ENCODE data around the gene ARG2. TPM values are rescaled to one million over a fixed set of nuclear protein-coding genes. Genes with fewer than 3 reads are reported as not detected.
"Not testable (repeated sequence)": the region's sequence is repeated elsewhere in the genome, so short reads cannot be mapped to it uniquely, and the experiment has no call there.

The ARG2 gene
- total RNA-seq, 1 experiment from 2014 or later, result 8.6 TPM

- BruUV-seq (replicated peaks), result no TSS peak
- no peaks in the 10 kb centered on the region for H3K4me1 ChIP-seq (replicated peaks; ENCODE audit: insufficient read depth)
- H3K79me2 ChIP-seq (ENCODE audit: low read depth), result no peaks in the 10 kb centered on the region
- no peaks in the 10 kb centered on the region for H3K9me2 ChIP-seq (ENCODE audit: insufficient read depth)
- ChIA-PET CTCF (interaction anchor here (1.1 to 2.2 kb wide), 3 partner anchors 82 to 122 kb away, joined by 3 to 21 read pairs (median 9); no protein-coding TSS in a partner anchor), POLR2A (ENCODE audit: unreplicated experiment) (no interaction called here)
- H3K27me3 ChIP-seq (ENCODE audit: insufficient read depth, low read depth), result no peaks in the 10 kb centered on the region
- DNase-seq, result no peak
- H3K4me2 ChIP-seq, result no peak overlapping the region
- H3K4me3 ChIP-seq, result no peak overlapping the region
- no peaks in the 10 kb centered on the region for H4K20me1 ChIP-seq (ENCODE audit: insufficient read depth)
- H3K36me3 ChIP-seq (ENCODE audit: low read depth), result no peaks in the 10 kb centered on the region; the same call in 1 of the 2 replicates
- H3K27ac ChIP-seq, result no peak overlapping the region
- intact Hi-C loops (cut with micrococcal nuclease; ENCODE audit: unreplicated experiment), result loop anchor here (1.0 kb wide), 2 partner anchors 82 to 119 kb away; no protein-coding TSS in a partner anchor
- no peaks in the 10 kb centered on the region; the same call in 1 of the 2 replicates for H3F3A ChIP-seq (ENCODE audit: insufficient read depth, low read depth)
- TF ChIP-seq CTCF (conservative IDR thresholded peaks at IDR 0.05), result no peak
- H2AFZ ChIP-seq, result no peak overlapping the region
- H3K9me3 ChIP-seq (ENCODE audit: insufficient read depth, low read depth), result no peaks in the 10 kb centered on the region
Observed at GRCh38 chr14:67584978-67585377, 34.7 kb upstream of the ARG2 start.

DNA sequence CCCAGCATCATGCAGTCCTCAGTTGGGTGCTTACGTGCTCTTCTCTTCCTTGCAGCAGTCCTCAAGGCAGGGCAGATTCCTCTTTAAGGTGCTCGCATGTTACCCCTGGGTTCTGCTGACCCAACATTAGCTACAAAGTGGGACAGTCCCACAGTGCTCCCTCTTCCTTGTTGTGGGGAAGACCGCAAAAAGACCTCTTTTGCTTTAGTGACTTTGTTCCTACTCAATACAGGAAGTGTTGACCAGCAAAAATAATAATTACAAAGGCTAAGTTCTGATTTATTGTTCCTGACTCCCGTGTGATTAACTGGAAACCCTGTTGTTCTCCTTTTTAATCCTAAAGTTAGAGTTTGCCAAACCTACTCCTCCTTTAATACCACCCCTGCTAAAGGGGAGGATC is 33.4 kb upstream of the ARG2 start:
- DNase-seq, result no peak
- CTCF ChIA-PET, result no interaction called here
- Histone ChIP-seq H3K79me2 (ENCODE audit: low read depth) (no peaks in the 10 kb centered on the region), H4K20me1 (ENCODE audit: insufficient read depth) (no peaks in the 10 kb centered on the region), H2AFZ (no peak overlapping the region), H3K4me1 (replicated peaks; ENCODE audit: insufficient read depth) (no peaks in the 10 kb centered on the region), H3K9me2 (ENCODE audit: insufficient read depth) (no peaks in the 10 kb centered on the region), H3K4me3 (no peak overlapping the region), H3F3A (ENCODE audit: insufficient read depth, low read depth) (no peaks in the 10 kb centered on the region; the same call in 1 of the 2 replicates), H3K27ac (no peak overlapping the region), H3K36me3 (ENCODE audit: low read depth) (no peaks in the 10 kb centered on the region; the same call in 1 of the 2 replicates), H3K9me3 (ENCODE audit: insufficient read depth, low read depth) (no peaks in the 10 kb centered on the region), H3K27me3 (ENCODE audit: insufficient read depth, low read depth) (no peaks in the 10 kb centered on the region), H3K4me2 (no peak overlapping the region)
- intact Hi-C loops (cut with micrococcal nuclease; ENCODE audit: unreplicated experiment), result no loop called here
- TF ChIP-seq CTCF (conservative IDR thresholded peaks at IDR 0.05) (no peak), EZH2 (IDR thresholded peaks at IDR 0.05; ENCODE audit: low read depth) (no peak)
- POLR2A ChIA-PET (ENCODE audit: unreplicated experiment), result no interaction called here
- BruUV-seq (replicated peaks), result no TSS peak

DNA sequence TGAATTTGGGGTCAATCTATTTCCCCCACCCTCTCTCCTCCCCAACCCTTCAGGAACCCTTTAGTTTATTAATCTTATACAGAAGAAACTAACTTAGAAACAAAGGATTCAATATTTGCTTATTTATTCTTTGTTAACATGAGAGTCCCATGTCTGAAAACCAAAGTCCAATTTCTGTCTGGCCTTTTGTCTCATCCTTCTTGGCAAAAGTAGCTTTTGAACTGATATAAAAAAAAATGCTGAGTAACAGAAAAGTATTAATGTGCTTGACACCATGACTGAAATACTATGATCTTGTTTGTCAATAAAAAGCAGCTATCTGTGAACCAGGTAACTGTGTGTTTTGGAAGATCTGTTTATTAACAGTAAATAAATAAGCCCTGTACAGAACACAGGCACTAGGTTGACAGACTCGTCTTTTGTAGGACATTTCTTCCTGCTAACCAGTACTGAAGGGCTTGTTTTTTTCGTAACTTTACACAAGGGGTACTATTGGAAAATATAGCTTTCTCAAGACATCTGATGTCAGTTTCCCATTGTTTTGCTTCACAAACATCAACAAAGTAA is 30.4 kb upstream of the ARG2 start:
- intact Hi-C loops (cut with micrococcal nuclease; ENCODE audit: unreplicated experiment), result no loop called here
- TF ChIP-seq CTCF (conservative IDR thresholded peaks at IDR 0.05) (no peak), EZH2 (IDR thresholded peaks at IDR 0.05; ENCODE audit: low read depth) (no peak)
- Histone ChIP-seq H2AFZ (no peak overlapping the region), H3K27ac (no peak overlapping the region), H3K4me1 (replicated peaks; ENCODE audit: insufficient read depth) (no peaks in the 10 kb centered on the region), H3F3A (ENCODE audit: insufficient read depth, low read depth) (no peaks in the 10 kb centered on the region; the same call in 1 of the 2 replicates), H4K20me1 (ENCODE audit: insufficient read depth) (no peaks in the 10 kb centered on the region), H3K27me3 (ENCODE audit: insufficient read depth, low read depth) (no peaks in the 10 kb centered on the region), H3K9me3 (ENCODE audit: insufficient read depth, low read depth) (no peaks in the 10 kb centered on the region), H3K36me3 (ENCODE audit: low read depth) (no peaks in the 10 kb centered on the region; the same call in 1 of the 2 replicates), H3K79me2 (ENCODE audit: low read depth) (no peaks in the 10 kb centered on the region), H3K4me3 (no peak overlapping the region), H3K4me2 (no peak overlapping the region), H3K9me2 (ENCODE audit: insufficient read depth) (no peaks in the 10 kb centered on the region)
- BruUV-seq (replicated peaks), result no TSS peak
- no peak for DNase-seq
- ChIA-PET CTCF (interaction anchor here (0.8 kb wide), 1 partner anchor 115 kb away, joined by 4 read pairs; no protein-coding TSS in a partner anchor), POLR2A (ENCODE audit: unreplicated experiment) (no interaction called here)

DNA sequence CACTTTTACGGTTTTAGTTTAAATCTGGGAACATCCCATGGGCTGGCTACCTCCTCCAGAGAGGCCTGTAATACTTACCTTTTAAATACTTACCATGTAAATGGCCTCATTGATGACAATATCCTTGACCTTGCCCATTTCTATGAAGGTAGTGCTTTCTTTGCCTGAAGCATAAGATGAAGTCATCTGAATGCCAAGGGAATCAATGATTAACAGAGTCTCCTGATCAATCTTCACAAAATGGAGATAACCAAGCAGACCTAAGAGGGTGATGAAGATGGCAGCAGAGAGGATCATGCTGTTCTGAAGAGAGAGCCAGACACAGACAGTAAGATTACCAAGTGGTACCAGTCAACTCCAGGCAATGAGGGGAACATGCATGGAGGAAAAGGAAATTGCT is 26.1 kb upstream of the ARG2 start:
- H3F3A ChIP-seq (ENCODE audit: insufficient read depth, low read depth); H3K4me3 ChIP-seq; H2AFZ ChIP-seq; DNase-seq; H3K27me3 ChIP-seq (ENCODE audit: insufficient read depth, low read depth); H4K20me1 ChIP-seq (ENCODE audit: insufficient read depth); H3K9me3 ChIP-seq (ENCODE audit: insufficient read depth, low read depth); H3K27ac ChIP-seq; CTCF ChIA-PET; H3K36me3 ChIP-seq (ENCODE audit: low read depth); BruUV-seq (replicated peaks); H3K9me2 ChIP-seq (ENCODE audit: insufficient read depth); POLR2A ChIA-PET (ENCODE audit: unreplicated experiment); intact Hi-C loops (cut with micrococcal nuclease; ENCODE audit: unreplicated experiment); H3K79me2 ChIP-seq (ENCODE audit: low read depth); H3K4me1 ChIP-seq (replicated peaks; ENCODE audit: insufficient read depth); H3K4me2 ChIP-seq: not testable (repeated sequence)
